Activated T-helper 1 cell treated with anti-CD3 and anti-CD28 coated beads, Interleukin-12 subunit alpha, Interleukin-12 subunit beta, Interleukin-2, Interleukin-4 antibody, amounts not matched to agents 30 ng/mL and 10 ng/mL and 1 ng/mL, durations not matched to agents 14 hours and 24 hours and 36 hours (primary cell): ENCODE measurements around the gene PTX4. TPM values are rescaled to one million over a fixed set of nuclear protein-coding genes. Genes with fewer than 3 reads are reported as not detected.

Source experiments
- DNase-seq: peaks from one replicate; pipeline ENCODE4 v3.0.0; 2021; ENCODE audit warnings: low spot score
- H3K27ac Mint-ChIP-seq: one replicate; pipeline ENCODE4 v1.8.0; 2021; ENCODE audit warnings: mild to moderate bottlenecking, mixed read lengths
- H3K27me3 Mint-ChIP-seq: one replicate; pipeline ENCODE4 v1.8.0; 2022; ENCODE audit warnings: mild to moderate bottlenecking, moderate library complexity, mixed read lengths; ENCODE audit not compliant: insufficient read depth
- H3K36me3 Mint-ChIP-seq: one replicate; pipeline ENCODE4 v1.8.0; 2021; ENCODE audit warnings: low read depth, mixed read lengths
- H3K4me1 Mint-ChIP-seq: one replicate; pipeline ENCODE4 v1.8.0; 2021; ENCODE audit warnings: low read depth, mixed read lengths
- H3K4me3 Mint-ChIP-seq: one replicate; pipeline ENCODE4 v1.8.0; 2021; ENCODE audit warnings: mild to moderate bottlenecking, moderate library complexity, mixed read lengths
- H3K9me3 Mint-ChIP-seq: one replicate; pipeline ENCODE4 v1.8.0; 2021; ENCODE audit warnings: mixed read lengths
- intact Hi-C: fragments of 100-400 bp; cut with micrococcal nuclease; formaldehyde crosslinking; loops from one replicate; pipeline ENCODE4 v1.15.1; 2024
- total RNA-seq: library from RNA; stranded (reverse); gene quantifications from 2 replicates; pipeline ENCODE4 v1.2.3, GENCODE V29; 2022

Gene PTX4
- total RNA-seq, 1 donor from 2014 or later: not detected

- H3K36me3 Mint-ChIP-seq: peaks cover 2% of the 10 kb centered on the region
- H3K9me3 Mint-ChIP-seq: no peaks in the 10 kb centered on the region
- DNase-seq: no peak
- no peaks in the 10 kb centered on the region for H3K4me1 Mint-ChIP-seq
- intact Hi-C loops: no loop called here
- no peak overlapping the region for H3K27ac Mint-ChIP-seq
- no peak overlapping the region for H3K4me3 Mint-ChIP-seq
- H3K27me3 Mint-ChIP-seq: no peaks in the 10 kb centered on the region
These were observed 35.4 kb downstream of the PTX4 start for GRCh38 chr16:1453316-1453715.

- no peak for DNase-seq
- H3K27me3 Mint-ChIP-seq: no peaks in the 10 kb centered on the region
- H3K4me3 Mint-ChIP-seq: no peak overlapping the region
- no peak overlapping the region for H3K27ac Mint-ChIP-seq
- H3K9me3 Mint-ChIP-seq: no peaks in the 10 kb centered on the region
- H3K4me1 Mint-ChIP-seq: no peaks in the 10 kb centered on the region
- peaks cover 2% of the 10 kb centered on the region for H3K36me3 Mint-ChIP-seq
- intact Hi-C loops: no loop called here
These were observed 36.2 kb downstream of the PTX4 start for GRCh38 chr16:1452530-1452929.

- H3K36me3 Mint-ChIP-seq: peaks cover 2% of the 10 kb centered on the region
- intact Hi-C loops: no loop called here
- no peak overlapping the region for H3K4me3 Mint-ChIP-seq
- no peaks in the 10 kb centered on the region for H3K9me3 Mint-ChIP-seq
- H3K27ac Mint-ChIP-seq: no peak overlapping the region
- H3K4me1 Mint-ChIP-seq: no peaks in the 10 kb centered on the region
- DNase-seq: no peak
- no peaks in the 10 kb centered on the region for H3K27me3 Mint-ChIP-seq
These were observed 36.9 kb downstream of the PTX4 start for GRCh38 chr16:1451702-1452392.

GRCh38 chr16:1450841-1451240 is 37.9 kb downstream of the PTX4 start:
- intact Hi-C loops: no loop called here
- no peak overlapping the region for H3K27ac Mint-ChIP-seq
- no peaks in the 10 kb centered on the region for H3K9me3 Mint-ChIP-seq
- DNase-seq: no peak
- no peak overlapping the region for H3K4me3 Mint-ChIP-seq
- H3K4me1 Mint-ChIP-seq: no peaks in the 10 kb centered on the region
- H3K27me3 Mint-ChIP-seq: no peaks in the 10 kb centered on the region
- peaks cover 2% of the 10 kb centered on the region for H3K36me3 Mint-ChIP-seq

- intact Hi-C loops: no loop called here
These were observed 38.5 kb downstream of the PTX4 start for GRCh38 chr16:1450218-1450617.

GRCh38 chr16:1449201-1449788 is 39.4 kb downstream of the PTX4 start:
- Mint-ChIP-seq H3K9me3 (no peaks in the 10 kb centered on the region), H3K27ac (no peak overlapping the region), H3K4me3 (no peak overlapping the region), H3K36me3 (peaks cover 2% of the 10 kb centered on the region), H3K27me3 (no peaks in the 10 kb centered on the region), H3K4me1 (no peaks in the 10 kb centered on the region)
- intact Hi-C loops: no loop called here
- DNase-seq: no peak

More at GRCh38 chr16:1450218-1450617, 38.5 kb downstream of the PTX4 start:
- Mint-ChIP-seq H3K9me3 (no peaks in the 10 kb centered on the region), H3K4me3 (no peak overlapping the region), H3K4me1 (no peaks in the 10 kb centered on the region), H3K27me3 (no peaks in the 10 kb centered on the region), H3K27ac (no peak overlapping the region), H3K36me3 (peaks cover 2% of the 10 kb centered on the region)
- no peak for DNase-seq

- H3K4me3 Mint-ChIP-seq: no peak overlapping the region
- intact Hi-C loops: no loop called here
- H3K27me3 Mint-ChIP-seq: no peaks in the 10 kb centered on the region
- DNase-seq: no peak
- H3K36me3 Mint-ChIP-seq: peaks cover 2% of the 10 kb centered on the region
- H3K9me3 Mint-ChIP-seq: no peaks in the 10 kb centered on the region
- no peaks in the 10 kb centered on the region for H3K4me1 Mint-ChIP-seq
- no peak overlapping the region for H3K27ac Mint-ChIP-seq
These were observed 40.1 kb downstream of the PTX4 start for GRCh38 chr16:1448536-1449116.

- Mint-ChIP-seq H3K36me3 (peaks cover 2% of the 10 kb centered on the region), H3K4me1 (no peaks in the 10 kb centered on the region), H3K27me3 (no peaks in the 10 kb centered on the region), H3K4me3 (no peak overlapping the region), H3K9me3 (no peaks in the 10 kb centered on the region), H3K27ac (no peak overlapping the region)
- intact Hi-C loops: no loop called here
- DNase-seq: no peak
These were observed 40.8 kb downstream of the PTX4 start for GRCh38 chr16:1447965-1448364.

- H3K9me3 Mint-ChIP-seq: no peaks in the 10 kb centered on the region
- intact Hi-C loops: no loop called here
- H3K4me3 Mint-ChIP-seq: no peak overlapping the region
- H3K4me1 Mint-ChIP-seq: no peaks in the 10 kb centered on the region
- no peak for DNase-seq
- no peaks in the 10 kb centered on the region for H3K36me3 Mint-ChIP-seq
- no peak overlapping the region for H3K27ac Mint-ChIP-seq
- no peaks in the 10 kb centered on the region for H3K27me3 Mint-ChIP-seq
These were observed 42.3 kb downstream of the PTX4 start for GRCh38 chr16:1446296-1447080.

- no peaks in the 10 kb centered on the region for H3K9me3 Mint-ChIP-seq
- H3K27ac Mint-ChIP-seq: no peak overlapping the region
- no peak for DNase-seq
- intact Hi-C loops: no loop called here
- no peaks in the 10 kb centered on the region for H3K4me1 Mint-ChIP-seq
- H3K27me3 Mint-ChIP-seq: no peaks in the 10 kb centered on the region
- no peaks in the 10 kb centered on the region for H3K36me3 Mint-ChIP-seq
- no peak overlapping the region for H3K4me3 Mint-ChIP-seq
These were observed 43.1 kb downstream of the PTX4 start for GRCh38 chr16:1445518-1446203.

- no peaks in the 10 kb centered on the region for H3K36me3 Mint-ChIP-seq
- intact Hi-C loops: no loop called here
These were observed 43.8 kb downstream of the PTX4 start for GRCh38 chr16:1444730-1445517.

More at GRCh38 chr16:1444730-1445517, 43.8 kb downstream of the PTX4 start:
- DNase-seq: no peak
- Mint-ChIP-seq H3K27me3 (no peaks in the 10 kb centered on the region), H3K27ac (no peak overlapping the region), H3K4me3 (no peak overlapping the region), H3K4me1 (no peaks in the 10 kb centered on the region), H3K9me3 (no peaks in the 10 kb centered on the region)
